HFF-Myc (cell line): ENCODE data around the gene TERB2.
"Not testable (repeated sequence)": the region's sequence is repeated elsewhere in the genome, so short reads cannot be mapped to it uniquely, and the experiment has no call there.

Experiments
- DNase-seq: peaks from one replicate; pipeline ENCODE4 v3.0.0-alpha.2; 2011; ENCODE audit warnings: low read depth; ENCODE audit errors: extremely low read depth
- H3K4me3 ChIP-seq: replicated peaks from 2 replicates; pipeline ENCODE4 v1.5.1; 2011; ENCODE audit warnings: low read depth, mild to moderate bottlenecking, control low read depth, low read length
- TF ChIP-seq, protein P1 (sequence below): IDR thresholded peaks from 2 replicates; pipeline ENCODE4 v1.5.1; 2012; ENCODE audit warnings: mild to moderate bottlenecking, low read depth, low read length, control low read depth; ENCODE audit errors: missing control alignments

Gene TERB2

DNA sequence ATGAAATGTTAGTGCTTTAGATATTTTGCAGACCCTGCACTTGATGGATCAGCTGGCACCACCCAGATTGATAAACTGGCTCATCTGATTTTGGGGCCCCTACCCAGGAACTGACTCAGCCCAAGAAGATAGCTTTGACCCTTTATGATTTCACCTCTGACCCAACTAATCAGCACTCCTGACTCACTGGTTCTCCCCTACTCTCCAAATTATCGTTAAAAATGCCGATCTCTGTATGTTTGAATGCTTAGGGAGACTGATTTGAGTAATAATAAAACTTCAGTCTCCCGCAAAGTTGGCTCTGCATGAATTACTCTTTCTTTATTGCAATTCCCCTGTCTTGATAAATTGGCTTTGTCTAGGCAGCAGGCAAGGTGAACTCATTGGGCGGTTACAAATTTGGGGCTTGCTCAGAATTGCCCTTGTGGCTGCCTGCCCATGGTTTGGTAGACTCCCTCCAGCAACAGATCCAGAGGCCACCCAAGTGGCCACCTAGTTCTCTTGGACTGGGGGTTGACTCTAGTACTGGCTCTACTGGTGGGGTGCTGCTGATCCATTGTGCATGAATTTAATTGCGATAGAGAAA, 48.2 kb downstream of the TERB2 start:
- not testable (repeated sequence) for H3K4me3 ChIP-seq, DNase-seq

DNA sequence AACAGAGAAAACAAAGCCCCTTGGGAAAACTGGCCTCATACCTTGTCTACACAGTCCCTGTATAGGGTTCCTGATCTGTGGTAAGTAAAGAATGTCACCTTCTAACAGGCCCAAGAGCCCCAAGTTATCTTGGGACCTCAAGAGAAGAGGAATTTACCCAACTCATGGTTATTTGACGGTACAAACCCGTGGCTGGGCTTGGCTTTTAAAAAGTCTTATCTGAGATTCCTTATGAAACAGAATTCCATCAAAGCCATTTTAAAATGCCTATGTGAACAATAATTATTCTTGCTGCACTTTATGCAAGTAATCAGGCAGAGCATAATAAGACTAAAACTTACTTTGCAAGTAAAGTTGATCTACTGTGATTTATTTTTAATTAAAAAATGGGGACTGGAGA, 52.6 kb downstream of the TERB2 start:
- no peak overlapping the region for H3K4me3 ChIP-seq
- DNase-seq: no peak
- TF ChIP-seq, protein P1, sequence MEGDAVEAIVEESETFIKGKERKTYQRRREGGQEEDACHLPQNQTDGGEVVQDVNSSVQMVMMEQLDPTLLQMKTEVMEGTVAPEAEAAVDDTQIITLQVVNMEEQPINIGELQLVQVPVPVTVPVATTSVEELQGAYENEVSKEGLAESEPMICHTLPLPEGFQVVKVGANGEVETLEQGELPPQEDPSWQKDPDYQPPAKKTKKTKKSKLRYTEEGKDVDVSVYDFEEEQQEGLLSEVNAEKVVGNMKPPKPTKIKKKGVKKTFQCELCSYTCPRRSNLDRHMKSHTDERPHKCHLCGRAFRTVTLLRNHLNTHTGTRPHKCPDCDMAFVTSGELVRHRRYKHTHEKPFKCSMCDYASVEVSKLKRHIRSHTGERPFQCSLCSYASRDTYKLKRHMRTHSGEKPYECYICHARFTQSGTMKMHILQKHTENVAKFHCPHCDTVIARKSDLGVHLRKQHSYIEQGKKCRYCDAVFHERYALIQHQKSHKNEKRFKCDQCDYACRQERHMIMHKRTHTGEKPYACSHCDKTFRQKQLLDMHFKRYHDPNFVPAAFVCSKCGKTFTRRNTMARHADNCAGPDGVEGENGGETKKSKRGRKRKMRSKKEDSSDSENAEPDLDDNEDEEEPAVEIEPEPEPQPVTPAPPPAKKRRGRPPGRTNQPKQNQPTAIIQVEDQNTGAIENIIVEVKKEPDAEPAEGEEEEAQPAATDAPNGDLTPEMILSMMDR: no peak

DNA sequence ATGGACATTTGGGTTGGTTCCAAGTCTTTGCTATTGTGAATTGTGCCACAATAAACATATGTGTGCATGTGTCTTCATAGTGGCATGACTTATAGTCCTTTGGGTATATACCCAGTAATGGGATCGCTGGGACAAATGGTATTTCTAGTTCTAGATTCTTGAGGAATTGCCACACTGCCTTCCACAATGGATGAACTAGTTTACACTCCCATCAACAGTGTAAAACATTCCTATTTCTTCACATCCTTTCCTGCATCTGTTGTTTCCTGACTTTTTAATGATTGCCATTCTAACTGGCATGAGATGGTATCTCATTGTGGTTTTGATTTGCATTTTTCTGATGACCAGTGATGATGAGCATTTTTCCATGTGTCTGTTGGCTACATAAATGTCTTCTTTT, 58.6 kb downstream of the TERB2 start:
- not testable (repeated sequence) for H3K4me3 ChIP-seq, DNase-seq

DNA sequence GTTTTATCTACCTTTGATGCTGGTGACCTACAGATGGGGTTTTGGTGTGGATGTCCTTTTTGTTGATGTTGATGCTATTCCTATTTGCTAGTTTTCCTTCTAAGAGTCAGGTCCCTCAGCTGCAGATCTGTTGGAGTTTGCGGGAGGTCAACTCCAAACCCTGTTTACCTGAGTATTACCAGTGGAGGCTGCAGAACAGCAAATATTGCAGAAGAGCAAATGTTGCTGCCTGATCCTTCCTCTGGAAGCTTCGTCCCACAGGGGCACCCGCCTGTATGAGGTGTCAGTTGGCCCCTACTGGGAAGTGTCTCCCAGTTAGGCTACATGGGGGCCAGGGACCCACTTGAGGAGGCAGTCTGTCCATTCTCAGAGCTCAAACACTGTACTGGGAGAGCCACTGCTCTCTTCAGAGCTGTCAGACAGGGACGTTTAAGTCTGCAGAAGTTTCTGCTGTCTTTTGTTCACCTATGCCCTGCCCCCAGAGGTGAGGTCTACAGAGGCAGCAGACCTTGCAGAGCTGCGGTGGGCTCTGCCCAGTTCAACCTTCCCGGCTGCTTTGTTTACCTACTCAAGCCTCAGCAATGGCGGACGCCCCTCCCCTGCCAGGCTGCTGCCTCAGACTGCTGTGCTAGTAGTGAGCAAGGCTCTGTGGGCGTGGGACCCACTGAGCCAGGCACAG, 63.9 kb downstream of the TERB2 start:
- not testable (repeated sequence) for DNase-seq, H3K4me3 ChIP-seq

DNA sequence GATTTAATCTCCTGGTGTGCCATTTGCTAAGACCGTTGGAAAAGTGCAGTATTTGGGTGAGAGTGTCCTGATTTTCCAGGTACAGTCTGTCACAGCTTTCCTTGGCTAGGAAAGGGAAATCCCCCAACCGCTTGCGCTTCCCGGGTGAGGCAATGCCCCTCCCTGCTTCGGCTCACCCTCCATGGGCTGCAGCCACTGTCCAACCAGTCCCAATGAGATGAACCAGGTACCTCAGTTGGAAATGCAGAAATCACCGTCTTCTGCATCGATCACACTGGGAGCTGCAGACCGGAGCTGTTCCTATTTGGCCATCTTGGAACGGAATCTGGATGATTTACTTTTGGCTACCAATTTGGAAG, 64.4 kb downstream of the TERB2 start:
- not testable (repeated sequence) for H3K4me3 ChIP-seq, DNase-seq

DNA sequence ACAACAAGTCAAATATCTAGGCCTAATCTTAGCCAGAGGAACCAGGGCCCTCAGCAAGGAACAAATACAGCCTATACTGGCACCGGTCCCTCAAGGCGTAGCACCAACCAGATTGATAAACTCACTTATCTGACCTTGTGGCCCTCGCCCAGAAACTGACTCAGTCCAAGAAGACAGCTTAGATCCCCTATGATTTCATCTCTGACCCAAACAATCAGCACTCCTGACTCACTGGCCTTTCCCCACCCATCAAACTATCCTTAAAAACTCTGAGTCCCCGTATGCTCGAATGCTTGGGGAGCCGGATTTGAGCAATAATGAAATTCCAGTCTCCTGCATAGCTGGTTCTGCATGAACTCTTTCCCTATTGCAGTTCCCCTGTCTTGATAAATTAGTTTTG, 64.9 kb downstream of the TERB2 start:
- no peak overlapping the region for H3K4me3 ChIP-seq
- TF ChIP-seq, protein P1: no peak
- no peak for DNase-seq

DNA sequence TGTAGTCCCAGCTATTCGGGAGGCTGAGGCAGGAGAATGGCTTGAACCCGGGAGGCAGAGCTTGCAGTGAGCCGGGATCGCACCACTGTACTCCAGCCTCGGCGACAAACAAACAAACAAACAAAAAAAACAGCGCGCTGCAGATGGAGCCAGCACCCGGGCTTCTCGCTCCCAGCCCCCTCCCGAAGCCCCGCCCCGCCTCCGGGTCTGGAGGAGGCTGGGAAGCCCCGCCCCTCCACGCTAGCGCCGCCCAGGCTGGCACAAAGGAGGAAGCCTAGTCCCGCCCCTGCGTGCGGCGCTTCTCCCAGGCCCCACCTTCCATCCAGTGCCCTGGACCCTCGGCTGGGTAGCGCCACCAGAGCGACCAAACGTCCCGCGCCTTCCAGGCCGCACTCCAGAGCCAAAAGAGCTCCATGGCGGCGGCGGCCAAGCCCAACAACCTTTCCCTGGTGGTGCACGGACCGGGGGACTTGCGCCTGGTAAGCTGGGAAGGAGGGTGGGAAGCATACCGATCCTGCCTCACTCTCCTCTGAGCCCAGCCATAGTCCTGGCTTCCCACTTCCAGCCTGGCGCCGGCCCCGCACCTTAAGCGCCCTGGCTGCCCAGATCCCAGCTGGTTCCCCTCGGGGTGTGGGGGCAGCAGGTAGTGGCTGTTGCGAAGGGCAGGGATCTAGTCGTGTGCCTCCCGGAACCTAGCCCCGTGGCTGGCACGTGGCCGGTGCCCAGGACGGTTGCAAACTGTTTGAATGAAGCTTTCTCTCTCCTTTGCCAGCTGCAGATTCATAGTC, 66.6 kb downstream of the TERB2 start, which contains the start of gene SORD:
Gene SORD (plus strand): TSS at position 325 of the 788 bp plus-strand sequence. CDS start 89 bp downstream, at position 414.
- peak; percentile 54 for DNase-seq
- TF ChIP-seq, protein P1: no peak
- H3K4me3 ChIP-seq: peak within 1 kb of the TSS; percentile 85

DNA sequence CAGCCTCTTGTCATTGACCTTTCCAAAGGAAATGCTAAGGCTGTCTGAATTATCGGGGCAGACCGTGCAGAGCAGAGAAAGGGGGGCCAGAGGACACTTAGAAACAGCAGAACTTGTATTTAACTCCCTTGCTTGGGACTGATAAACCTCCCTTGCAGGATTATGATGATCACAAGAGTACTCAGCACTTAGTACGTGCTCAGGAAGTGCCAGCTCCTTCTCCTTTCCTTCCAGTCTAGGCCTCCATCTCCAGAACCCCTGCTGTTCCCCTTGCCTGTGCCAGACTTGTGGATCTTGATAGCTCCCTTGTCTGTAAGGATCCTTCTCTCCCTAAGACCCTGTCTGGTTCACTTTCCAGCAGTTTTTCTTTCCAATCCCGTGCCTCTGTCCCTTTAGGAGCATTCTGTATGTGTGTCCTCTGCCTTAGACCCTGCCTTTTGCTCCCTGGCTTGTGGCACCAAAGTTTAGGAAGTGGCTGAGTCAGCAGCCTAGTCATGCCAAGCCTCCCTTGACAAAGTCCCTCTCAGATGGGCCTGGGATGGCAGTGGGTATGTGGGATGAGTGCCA, 67.3 kb downstream of the TERB2 start:
- no peak for DNase-seq
- TF ChIP-seq, protein P1: no peak
- H3K4me3 ChIP-seq: peak overlapping the region; percentile 85

DNA sequence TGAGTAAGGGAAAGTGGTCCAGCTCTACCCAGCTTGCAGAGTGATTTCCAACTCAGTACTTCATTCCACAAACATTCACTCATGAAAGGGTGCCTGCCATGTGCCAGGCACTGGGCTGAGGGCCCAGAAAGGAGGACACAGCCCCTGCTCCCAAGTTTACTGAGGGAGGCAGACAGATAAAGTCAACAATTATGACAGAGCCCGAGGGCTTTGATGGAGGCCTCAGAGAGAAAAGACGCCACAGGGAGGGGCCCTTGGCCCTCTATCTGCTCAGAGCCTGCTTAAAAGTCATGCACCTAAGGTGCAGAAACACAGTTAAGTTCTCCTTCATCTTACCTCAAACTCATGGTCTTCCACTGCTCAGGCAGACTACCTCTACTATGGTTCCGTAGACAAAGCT, 68.2 kb downstream of the TERB2 start:
- peak overlapping the region; percentile 85 for H3K4me3 ChIP-seq
- DNase-seq: not testable (repeated sequence)

DNA sequence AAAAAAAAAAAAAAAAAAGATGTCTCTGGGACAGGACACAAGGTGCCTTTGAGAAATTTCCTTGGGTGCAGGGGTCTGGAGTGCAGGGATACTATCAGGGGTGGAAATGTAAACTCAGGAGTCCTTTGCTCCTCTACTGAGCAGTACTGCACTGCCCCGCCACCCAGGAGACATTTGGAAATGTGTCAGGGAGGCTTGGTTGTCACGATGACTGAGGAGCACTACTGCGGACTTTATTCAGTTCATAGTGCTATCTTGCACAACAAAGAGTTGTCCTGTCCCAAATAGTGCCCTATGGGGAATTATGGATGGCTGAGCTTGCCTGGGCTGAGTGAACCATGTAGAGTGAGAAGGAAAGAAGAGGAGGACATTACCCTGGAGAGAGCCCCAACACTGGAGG, 69.1 kb downstream of the TERB2 start:
- DNase-seq, H3K4me3 ChIP-seq: not testable (repeated sequence)
